Coronary artery (tissue), 2 donors: Measurements from ENCODE around the gene PPP1R37.

Experiments used
- DNase-seq: peaks from one replicate; pipeline ENCODE4 v3.0.0-alpha.2; 2017; ENCODE audit warnings: low spot score
- H3K27ac ChIP-seq, 2 donors: fragments of 200-600 bp; sonication (generic); one replicate each; pipeline ENCODE4 v1.5.1; 2016 to 2019
- H3K4me3 ChIP-seq: fragments of 200-600 bp; sonication (generic); 2 replicates; pipeline ENCODE4 v1.5.1; 2016; ENCODE audit warnings: mild to moderate bottlenecking, moderate library complexity
- CTCF ChIP-seq: fragments of 200-600 bp; sonication (generic); IDR thresholded peaks from one replicate; pipeline ENCODE4 v1.5.1; 2019; ENCODE audit warnings: antibody characterized with exemption

The PPP1R37 gene

DNA sequence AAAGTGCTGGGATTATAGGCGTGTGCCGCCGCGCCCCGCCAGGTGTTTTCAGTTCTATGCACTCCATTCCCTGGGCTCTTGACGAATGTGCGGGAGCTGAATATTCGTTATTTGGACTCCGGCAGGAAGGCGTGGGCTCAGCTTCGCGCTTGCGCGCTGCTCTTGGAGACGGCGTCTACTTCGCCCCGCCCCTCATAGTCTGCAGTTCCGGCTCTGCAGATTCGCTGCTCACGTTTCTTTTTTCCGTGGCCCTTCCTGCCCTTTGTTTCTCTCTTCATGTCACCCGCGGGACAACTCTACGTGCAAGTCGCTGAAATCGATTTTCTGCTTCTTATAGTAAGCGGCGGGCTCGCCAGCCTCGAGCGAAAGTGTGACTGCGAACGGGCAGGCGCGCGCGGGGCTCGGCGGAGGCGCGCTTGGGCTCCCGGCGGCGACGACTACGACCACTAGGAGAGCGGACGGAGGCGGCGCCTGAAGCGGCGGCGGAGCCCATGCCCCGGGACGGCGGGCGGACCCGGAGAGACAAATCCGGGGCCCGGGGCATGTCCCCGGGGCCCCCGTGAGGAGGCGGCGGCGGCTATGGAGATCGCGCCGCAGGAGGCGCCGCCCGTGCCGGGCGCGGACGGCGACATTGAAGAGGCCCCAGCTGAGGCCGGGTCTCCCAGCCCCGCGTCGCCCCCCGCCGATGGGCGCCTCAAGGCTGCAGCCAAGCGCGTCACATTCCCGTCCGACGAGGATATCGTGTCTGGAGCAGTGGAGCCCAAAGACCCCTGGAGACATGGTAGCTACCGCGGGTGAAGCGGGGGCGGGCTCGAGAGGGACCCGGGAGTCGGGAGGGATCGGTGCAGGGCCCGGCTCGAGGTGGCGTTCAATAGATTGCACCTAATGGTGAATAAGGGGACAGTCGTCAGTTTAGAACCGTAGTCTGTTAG is at the start of gene PPP1R37:
TSS of gene PPP1R37 (plus strand) at position 433 of the 932 bp plus-strand sequence. CDS start at position 580, 147 bp downstream.
- Histone ChIP-seq H3K27ac (peak within 1 kb of the TSS; percentile 69 to 89), H3K4me3 (peak within 1 kb of the TSS; percentile 85)
- peak; percentile 95 for DNase-seq
- TF ChIP-seq CTCF = no peak

DNA sequence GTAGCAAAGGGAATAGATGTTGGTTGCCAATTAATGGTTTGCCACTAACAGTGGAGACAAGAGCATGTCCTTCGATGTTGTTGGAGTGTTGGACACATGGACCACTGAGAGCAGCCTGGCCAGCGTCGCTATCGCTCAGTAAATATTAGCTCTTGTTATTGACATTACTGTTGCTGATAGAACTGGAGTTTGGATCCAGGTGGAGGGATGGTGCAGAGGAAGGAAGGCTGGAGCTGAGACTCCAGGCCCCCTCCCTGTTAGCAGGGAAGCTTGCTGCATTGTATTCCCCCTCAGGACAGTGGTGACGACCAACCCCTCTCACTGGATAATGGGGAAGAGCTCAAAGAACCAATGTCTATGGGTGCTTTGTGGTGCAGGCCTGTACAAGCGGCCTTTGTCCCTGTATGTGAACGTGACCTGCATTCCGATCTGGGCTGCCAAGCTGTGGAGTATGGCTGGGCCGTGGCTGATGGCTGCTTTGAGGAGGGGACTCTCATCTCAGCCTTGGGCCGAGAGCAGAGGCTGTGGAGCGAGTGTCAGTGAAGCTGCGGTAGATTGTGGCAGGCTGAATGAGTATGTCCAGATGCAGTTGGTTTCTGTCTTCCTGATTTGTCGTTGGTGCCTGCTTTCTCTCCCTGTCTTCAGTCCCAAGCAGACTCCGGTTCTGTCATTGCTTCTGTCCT is 47.2 kb upstream of the PPP1R37 start:
- Histone ChIP-seq H3K27ac (no peak overlapping the region), H3K4me3 (no peak overlapping the region)
- no peak for TF ChIP-seq CTCF
- DNase-seq = no peak

- Histone ChIP-seq H3K4me3 (no peak overlapping the region), H3K27ac (no peak overlapping the region)
- TF ChIP-seq CTCF = no peak
- DNase-seq = no peak
Observed at GRCh38 chr19:45046355-45046754, 46.6 kb upstream of the PPP1R37 start.

GRCh38 chr19:45047188-45047797 is 45.7 kb upstream of the PPP1R37 start:
- no peak for DNase-seq
- Histone ChIP-seq H3K4me3 (no peak overlapping the region), H3K27ac (no peak overlapping the region)
- TF ChIP-seq CTCF = no peak

DNA sequence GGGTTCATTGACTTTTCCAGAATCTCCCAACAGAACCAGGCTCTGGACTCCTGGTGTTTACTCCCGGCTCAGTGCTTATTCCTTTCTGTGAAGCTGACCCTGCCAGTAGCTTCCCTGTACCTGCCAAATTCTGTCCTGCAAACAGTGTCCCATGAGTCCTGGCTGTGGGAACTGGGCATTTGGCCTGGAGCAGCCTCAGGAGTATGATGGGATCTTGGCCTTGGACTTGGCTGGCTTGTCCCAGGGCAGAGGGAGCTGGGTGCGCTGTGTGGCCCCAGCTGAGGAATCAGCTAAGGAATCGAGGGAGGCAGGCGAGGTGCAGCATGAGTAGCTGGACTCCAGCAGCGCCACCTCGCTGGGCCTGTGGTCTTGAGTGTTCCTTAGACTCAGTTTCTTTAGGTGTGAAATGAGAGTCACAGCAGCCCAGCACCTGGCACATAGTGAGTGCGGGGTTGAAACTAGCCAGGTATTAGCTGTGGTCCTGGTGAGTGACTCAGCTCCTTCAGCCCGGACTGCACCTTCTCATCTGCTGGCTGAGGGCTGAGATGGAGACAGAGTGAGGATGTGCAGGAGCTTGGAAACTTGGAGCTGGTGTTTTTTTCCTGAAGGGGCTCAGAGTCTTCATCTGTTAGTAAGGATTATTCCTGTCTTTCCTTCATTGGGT is 43.8 kb upstream of the PPP1R37 start:
- DNase-seq = no peak
- Histone ChIP-seq H3K4me3 (no peak overlapping the region), H3K27ac (no peak overlapping the region)

More for the DNA sequence above, 43.8 kb upstream of the PPP1R37 start:
- no peak for TF ChIP-seq CTCF
